Duodenal mucosa (tissue), 2 donors: Measurements from ENCODE around the gene MAP3K4.
"Not testable (repeated sequence)": the region's sequence is repeated elsewhere in the genome, so short reads cannot be mapped to it uniquely, and the experiment has no call there.

ENCODE experiments used
- H3K27ac ChIP-seq: one replicate; pipeline ENCODE4 v1.7.0; 2013; ENCODE audit warnings: low read depth, low read length
- H3K27me3 ChIP-seq, 2 donors: one replicate each; pipeline ENCODE4 v1.7.0; 2013; ENCODE audit warnings: low read length in 2 of 2, control low read depth in 1 of 2; ENCODE audit not compliant: insufficient read depth in 2 of 2, control insufficient read depth in 1 of 2
- H3K36me3 ChIP-seq, 2 donors: one replicate each; pipeline ENCODE4 v1.7.0; 2013; ENCODE audit warnings: low read length in 2 of 2, control low read depth in 1 of 2; ENCODE audit not compliant: insufficient read depth in 2 of 2, control insufficient read depth in 1 of 2
- H3K4me1 ChIP-seq, 2 donors: one replicate each; pipeline ENCODE4 v1.7.0; 2013; ENCODE audit warnings: low read length in 2 of 2, control low read depth in 1 of 2; ENCODE audit not compliant: insufficient read depth in 2 of 2, control insufficient read depth in 1 of 2
- H3K4me3 ChIP-seq, 2 donors: one replicate each; pipeline ENCODE4 v1.7.0; 2013; ENCODE audit warnings: low read length in 2 of 2, low read depth in 1 of 2
- H3K9ac ChIP-seq, 2 donors: one replicate each; pipeline ENCODE4 v1.7.0; 2013; ENCODE audit warnings: low read length in 2 of 2, low read depth in 1 of 2
- H3K9me3 ChIP-seq, 2 donors: one replicate each; pipeline ENCODE4 v1.7.0; 2013; ENCODE audit warnings: low read length in 2 of 2, control low read depth in 1 of 2; ENCODE audit not compliant: control insufficient read depth in 1 of 2

The MAP3K4 gene

DNA sequence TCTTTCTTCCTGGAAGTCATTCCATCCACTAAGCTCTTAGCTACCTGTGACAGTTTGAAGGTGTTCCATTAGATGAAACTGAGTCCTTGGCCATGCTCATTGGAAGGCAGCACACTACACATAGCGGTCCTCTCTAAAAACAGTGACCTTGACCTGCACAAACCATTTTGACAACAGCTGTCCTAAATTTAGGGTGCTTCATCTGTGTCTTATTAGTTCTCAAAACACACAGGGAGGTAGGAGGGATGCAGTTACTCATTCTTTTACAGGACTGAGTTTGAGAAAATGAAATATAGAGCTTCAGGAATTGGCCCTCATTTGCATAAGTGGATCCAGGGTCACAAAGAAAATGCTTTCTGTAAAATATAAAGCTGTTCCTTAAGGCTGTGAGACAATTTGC is 20.4 kb upstream of the MAP3K4 start:
- Histone ChIP-seq H3K4me1 (no peaks in the 10 kb centered on the region), H3K9me3 (no peaks in the 10 kb centered on the region), H3K36me3 (no peaks in the 10 kb centered on the region), H3K27ac (no peak overlapping the region), H3K4me3 (no peak overlapping the region), H3K27me3 (no peaks in the 10 kb centered on the region), H3K9ac (no peak overlapping the region)

DNA sequence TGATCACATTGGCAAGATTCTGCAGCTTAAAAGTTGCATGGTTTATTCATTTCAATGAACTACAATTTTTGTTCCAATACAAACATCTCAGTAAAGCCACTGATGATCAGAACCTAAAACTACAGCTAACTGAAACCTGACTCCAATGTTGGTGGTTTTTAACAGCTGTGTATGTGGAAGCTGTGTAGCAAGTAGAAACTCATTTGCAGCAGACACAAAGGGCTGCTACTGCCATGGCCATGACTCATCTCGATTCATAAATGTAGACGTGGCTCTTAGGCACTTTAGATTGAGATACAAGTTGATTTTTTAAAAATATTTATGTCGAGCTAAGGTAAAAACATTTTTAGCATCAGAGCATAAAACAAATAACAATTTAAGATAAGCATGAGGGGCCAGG is 19.5 kb upstream of the MAP3K4 start:
- no peak overlapping the region for H3K27ac ChIP-seq
- H3K27me3 ChIP-seq, result no peaks in the 10 kb centered on the region
- no peak overlapping the region for H3K9ac ChIP-seq
- H3K9me3 ChIP-seq, result no peaks in the 10 kb centered on the region
- no peaks in the 10 kb centered on the region for H3K4me1 ChIP-seq
- H3K36me3 ChIP-seq, result no peaks in the 10 kb centered on the region
- H3K4me3 ChIP-seq, result no peak overlapping the region

DNA sequence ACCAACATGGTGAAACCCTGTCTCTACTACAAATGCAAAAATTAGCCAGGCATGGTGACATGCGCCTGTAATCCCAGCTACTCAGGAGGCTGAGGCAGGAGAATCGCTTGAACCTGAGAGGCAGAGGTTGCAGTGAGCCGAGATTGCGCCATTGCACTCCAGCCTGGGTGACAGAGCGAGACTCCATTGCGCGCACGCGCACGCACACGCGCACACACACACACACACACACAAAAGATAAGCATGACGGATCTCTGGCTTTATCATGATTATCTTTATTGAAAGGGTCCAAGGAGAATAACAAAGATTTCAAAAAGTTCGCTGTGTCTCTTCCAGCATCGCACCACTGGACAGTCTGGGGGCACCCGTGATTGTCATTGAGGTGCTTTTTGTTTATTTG is 19.0 kb upstream of the MAP3K4 start:
- H3K9ac ChIP-seq, H3K4me1 ChIP-seq, H3K4me3 ChIP-seq, H3K27me3 ChIP-seq, H3K27ac ChIP-seq, H3K9me3 ChIP-seq, H3K36me3 ChIP-seq: not testable (repeated sequence)

DNA sequence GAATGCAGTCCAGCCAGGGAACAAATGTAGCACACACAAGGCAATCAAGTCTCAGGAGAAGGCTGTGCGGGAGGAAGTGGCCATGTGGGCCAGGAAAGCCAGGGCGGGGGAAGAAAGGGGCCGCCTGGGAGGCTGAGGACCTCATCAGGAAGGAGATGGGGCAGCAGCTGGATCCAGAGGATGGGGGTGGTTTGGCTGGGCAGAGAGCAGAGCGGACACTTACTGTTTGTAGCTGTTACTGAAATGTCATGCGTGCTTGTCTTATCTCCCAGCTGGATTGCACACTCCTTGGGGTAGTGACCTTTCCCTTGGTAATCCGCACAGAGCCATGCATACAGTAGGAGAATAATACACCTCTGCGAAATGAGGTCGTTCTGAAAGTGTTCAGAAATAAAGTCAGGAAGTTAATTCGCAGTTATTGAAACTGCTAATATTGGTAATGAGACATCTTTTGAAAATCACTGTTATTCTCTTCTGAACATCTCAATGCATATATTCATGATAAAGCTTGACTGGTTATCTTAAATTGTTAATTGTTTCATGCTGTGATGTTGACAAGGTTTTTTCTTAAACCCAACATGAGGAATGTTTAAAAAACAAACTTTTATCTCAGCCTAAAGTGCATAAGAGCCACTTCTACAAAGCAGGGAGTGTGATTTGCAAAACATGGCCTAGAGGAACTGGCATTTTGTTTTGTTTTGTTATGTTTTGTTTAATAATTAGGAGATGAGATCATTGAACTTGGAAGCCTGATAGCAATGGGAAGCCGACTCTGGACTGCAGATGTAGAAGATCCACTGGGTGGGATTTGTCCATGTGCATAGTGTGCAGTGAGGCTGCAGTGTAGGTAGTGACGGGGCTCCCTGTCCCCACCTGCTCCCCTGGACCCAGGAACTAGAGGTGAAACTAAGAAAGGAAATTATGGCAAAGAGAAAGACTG is 18.0 kb upstream of the MAP3K4 start:
- H3K9me3 ChIP-seq, result no peaks in the 10 kb centered on the region
- H3K9ac ChIP-seq, result no peak overlapping the region
- H3K4me3 ChIP-seq, result no peak overlapping the region
- no peaks in the 10 kb centered on the region for H3K4me1 ChIP-seq
- no peaks in the 10 kb centered on the region for H3K27me3 ChIP-seq
- H3K36me3 ChIP-seq, result no peaks in the 10 kb centered on the region
- H3K27ac ChIP-seq, result no peak overlapping the region

- H3K4me1 ChIP-seq, result no peaks in the 10 kb centered on the region
- H3K27me3 ChIP-seq, result no peaks in the 10 kb centered on the region
- no peak overlapping the region for H3K27ac ChIP-seq
- no peak overlapping the region for H3K9ac ChIP-seq
- no peaks in the 10 kb centered on the region for H3K9me3 ChIP-seq
- H3K4me3 ChIP-seq, result no peak overlapping the region
- H3K36me3 ChIP-seq, result no peaks in the 10 kb centered on the region
Measured at GRCh38 chr6:160974304-160974771, 17.2 kb upstream of the MAP3K4 start.

DNA sequence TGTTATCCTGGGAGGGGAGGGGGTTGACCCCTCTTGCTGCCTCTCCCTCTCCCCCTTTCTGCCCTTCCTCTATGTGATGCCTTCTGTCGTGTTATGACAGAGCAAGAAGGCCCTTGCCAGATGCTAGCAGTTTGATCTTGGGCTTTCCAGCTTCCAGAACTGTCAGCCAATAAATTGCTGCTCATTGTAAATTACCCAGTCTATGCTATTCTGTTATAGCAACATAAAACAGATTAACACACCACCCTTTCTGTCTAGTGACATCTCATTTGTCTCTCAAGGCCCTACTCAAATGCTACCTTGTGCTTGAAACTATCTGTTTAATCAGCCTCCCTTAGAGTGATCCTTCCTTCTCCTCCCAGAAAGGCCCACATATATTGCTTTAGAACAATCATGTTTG is 16.4 kb upstream of the MAP3K4 start:
- H3K4me1 ChIP-seq, result no peaks in the 10 kb centered on the region
- H3K9ac ChIP-seq, result no peak overlapping the region
- H3K27ac ChIP-seq, result no peak overlapping the region
- H3K9me3 ChIP-seq, result no peaks in the 10 kb centered on the region
- no peaks in the 10 kb centered on the region for H3K36me3 ChIP-seq
- H3K27me3 ChIP-seq, result no peaks in the 10 kb centered on the region
- no peak overlapping the region for H3K4me3 ChIP-seq

- not testable (repeated sequence) for H3K4me1 ChIP-seq, H3K9me3 ChIP-seq, H3K9ac ChIP-seq, H3K4me3 ChIP-seq, H3K36me3 ChIP-seq, H3K27me3 ChIP-seq, H3K27ac ChIP-seq
Measured at GRCh38 chr6:160975961-160976360, 15.6 kb upstream of the MAP3K4 start.

GRCh38 chr6:160978141-160978901 is 13.2 kb upstream of the MAP3K4 start:
- H3K9me3 ChIP-seq, result peaks cover 3 to 4% of the 10 kb centered on the region in 2 donors
- H3K4me1 ChIP-seq, result no peaks in the 10 kb centered on the region
- no peaks in the 10 kb centered on the region for H3K27me3 ChIP-seq
- H3K36me3 ChIP-seq, result no peaks in the 10 kb centered on the region
- H3K4me3 ChIP-seq, result no peak overlapping the region
- H3K9ac ChIP-seq, result no peak overlapping the region
- no peak overlapping the region for H3K27ac ChIP-seq

DNA sequence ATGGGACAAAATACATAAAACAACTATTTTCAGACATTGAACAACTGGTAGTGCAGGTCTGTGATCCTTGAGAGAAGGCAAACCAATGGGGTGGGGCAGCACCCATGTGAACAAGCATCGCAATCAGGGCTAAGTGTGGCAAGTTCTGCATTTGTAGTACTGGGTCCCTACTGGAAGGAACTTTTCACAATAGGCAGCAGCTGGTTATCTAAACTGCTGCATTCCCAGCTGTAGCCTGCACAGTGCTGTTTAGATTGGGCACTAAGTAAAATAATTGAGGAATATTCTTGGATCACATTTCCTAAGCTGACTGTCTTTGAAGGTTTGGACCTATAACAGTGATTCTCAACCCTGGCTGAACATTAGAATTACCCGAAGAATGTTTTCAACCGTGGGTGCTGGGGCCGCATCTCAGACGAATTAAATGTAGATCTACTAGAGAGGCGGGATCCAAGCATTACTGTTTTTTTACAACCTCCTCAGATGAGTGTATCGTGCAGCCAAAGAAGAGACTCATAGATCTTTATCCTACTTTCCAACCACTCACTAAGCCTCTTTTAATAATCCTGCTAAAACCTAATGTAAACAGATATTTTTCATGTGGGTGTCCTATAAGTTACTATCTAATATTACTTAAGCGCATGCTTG is 12.4 kb upstream of the MAP3K4 start:
- Histone ChIP-seq H3K9ac (no peak overlapping the region), H3K4me3 (no peak overlapping the region), H3K9me3 (peaks cover 4 to 8% of the 10 kb centered on the region in 2 donors), H3K27me3 (no peaks in the 10 kb centered on the region), H3K4me1 (no peaks in the 10 kb centered on the region), H3K27ac (no peak overlapping the region), H3K36me3 (no peaks in the 10 kb centered on the region)

DNA sequence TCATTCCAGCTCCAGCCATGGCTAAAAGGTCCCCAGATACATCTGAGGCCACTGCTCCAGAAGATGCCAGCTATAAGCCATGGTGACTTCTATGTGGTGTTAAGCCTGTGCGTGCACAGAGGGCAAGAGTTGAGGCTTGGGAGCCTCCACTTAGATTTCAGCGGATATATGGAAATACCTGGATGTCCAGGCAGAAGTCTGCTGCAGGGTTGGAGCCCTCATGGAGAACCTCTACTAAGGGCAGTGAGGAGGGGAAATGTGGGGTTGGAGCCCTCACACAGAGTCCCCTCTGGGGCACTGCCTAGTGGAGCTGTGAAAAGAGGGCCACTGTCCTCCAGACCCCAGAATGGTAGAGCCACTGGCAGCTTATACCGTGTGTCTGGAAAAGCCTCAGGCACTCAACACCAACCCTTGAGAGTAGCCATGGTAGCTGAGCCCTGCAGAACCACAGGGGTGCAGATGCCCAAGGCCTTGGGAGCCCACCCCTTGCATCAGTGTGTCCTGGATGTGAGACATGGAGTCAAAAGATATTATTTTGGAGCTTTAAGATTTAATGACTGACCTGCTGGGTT is 8.1 kb upstream of the MAP3K4 start:
- H3K27ac ChIP-seq, H3K9ac ChIP-seq, H3K36me3 ChIP-seq, H3K4me1 ChIP-seq, H3K9me3 ChIP-seq, H3K27me3 ChIP-seq, H3K4me3 ChIP-seq: not testable (repeated sequence)
